ENCODE measurements around the gene SLC24A3.

SLC24A3 gene

DNA sequence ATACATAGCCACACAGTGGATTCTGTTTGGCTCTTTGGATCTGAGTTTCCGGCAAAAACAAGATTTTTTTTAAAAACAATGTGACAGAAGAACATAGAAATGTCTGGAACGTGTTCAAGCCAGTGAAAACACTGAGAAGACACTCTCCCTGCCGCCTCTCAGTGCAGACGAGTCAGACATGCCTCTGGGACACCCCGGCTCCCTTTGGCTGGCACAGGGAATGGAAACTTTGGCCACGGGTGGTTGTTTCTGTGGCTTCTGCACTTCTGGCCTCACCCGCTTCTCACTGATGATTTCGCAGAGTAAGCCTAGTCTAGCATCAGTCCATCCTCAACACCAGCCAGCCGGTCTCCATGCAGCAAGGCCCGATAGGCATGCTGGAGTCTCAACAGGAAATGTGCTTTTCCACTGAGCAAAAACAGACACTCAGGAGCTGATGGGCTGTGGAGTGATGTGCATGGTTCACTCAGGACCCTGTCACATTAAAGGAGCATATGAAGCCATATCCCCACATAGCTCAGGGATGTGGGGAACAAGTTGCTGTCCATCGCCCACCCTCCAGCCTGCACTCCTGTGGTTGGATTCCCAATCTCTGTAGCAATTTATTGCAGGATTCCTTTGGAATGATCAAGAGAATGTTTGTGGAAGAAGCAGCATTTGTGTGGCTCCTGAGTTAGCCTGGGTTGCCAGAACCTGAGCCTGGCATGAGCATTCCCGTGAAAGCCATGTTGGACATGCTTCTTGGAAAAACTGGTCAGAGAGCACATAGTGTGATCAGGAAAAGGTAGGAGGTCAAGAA, 283.7 kb downstream of the SLC24A3 start:
- no peak overlapping the region for H3K4me3 ChIP-seq (replicated peaks in 1 of 2; ENCODE audit: low read depth in 2 of 2, low read length in 2 of 2)
- DNase-seq (ENCODE audit: low read depth in 2 of 2): peak; percentile 19 to 76
- TF ChIP-seq, protein P1, sequence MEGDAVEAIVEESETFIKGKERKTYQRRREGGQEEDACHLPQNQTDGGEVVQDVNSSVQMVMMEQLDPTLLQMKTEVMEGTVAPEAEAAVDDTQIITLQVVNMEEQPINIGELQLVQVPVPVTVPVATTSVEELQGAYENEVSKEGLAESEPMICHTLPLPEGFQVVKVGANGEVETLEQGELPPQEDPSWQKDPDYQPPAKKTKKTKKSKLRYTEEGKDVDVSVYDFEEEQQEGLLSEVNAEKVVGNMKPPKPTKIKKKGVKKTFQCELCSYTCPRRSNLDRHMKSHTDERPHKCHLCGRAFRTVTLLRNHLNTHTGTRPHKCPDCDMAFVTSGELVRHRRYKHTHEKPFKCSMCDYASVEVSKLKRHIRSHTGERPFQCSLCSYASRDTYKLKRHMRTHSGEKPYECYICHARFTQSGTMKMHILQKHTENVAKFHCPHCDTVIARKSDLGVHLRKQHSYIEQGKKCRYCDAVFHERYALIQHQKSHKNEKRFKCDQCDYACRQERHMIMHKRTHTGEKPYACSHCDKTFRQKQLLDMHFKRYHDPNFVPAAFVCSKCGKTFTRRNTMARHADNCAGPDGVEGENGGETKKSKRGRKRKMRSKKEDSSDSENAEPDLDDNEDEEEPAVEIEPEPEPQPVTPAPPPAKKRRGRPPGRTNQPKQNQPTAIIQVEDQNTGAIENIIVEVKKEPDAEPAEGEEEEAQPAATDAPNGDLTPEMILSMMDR (IDR thresholded peaks at IDR 0.05; ENCODE audit: low read depth, low read length): no peak

DNA sequence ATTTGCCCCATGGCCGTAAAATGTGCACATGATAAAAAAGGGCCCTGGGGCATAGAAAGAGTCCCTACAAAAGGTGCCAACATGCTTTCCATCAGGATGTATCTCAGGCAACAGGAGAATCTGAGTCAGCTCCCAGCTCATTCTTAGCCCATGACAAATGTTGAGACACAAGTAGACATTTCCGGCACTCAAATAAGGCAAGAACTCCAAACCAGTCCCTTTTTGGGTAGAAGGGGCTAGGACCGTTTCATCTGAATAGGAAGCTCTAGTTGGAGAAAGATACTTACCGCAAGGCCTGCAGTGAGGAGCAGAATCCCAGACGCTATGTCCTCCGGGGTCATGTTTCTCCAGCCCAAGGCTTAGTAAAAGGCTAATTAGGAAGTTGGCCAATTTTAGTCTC, 284.6 kb downstream of the SLC24A3 start:
- peak; percentile 10 to 89 for DNase-seq (ENCODE audit: low read depth in 2 of 2)
- no peak overlapping the region for H3K4me3 ChIP-seq (replicated peaks in 1 of 2; ENCODE audit: low read depth in 2 of 2, low read length in 2 of 2)
- TF ChIP-seq, protein P1 (IDR thresholded peaks at IDR 0.05; ENCODE audit: low read depth, low read length): no peak

DNA sequence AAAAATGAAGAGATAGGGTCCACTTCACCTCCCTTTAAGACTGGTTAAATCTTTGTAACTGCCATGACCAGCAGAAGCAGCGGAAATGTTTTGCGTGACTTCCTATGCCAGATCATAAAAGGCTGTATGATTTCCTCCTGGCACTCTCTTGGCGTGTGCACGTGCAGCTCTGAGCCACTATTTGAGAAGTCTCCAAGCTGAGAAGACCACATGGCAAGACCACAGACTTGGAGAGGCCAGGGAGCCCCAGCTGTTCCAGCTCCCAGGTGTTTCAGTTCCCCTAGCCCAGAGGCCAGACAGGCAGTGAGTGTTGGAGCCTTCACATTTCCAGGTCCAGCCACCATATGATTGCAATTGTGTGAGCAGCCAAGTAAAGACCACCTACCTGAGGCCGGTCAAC, 286.3 kb downstream of the SLC24A3 start:
- TF ChIP-seq, protein P1 (IDR thresholded peaks at IDR 0.05; ENCODE audit: low read depth, low read length): no peak
- no peak overlapping the region for H3K4me3 ChIP-seq (replicated peaks in 1 of 2; ENCODE audit: low read depth in 2 of 2, low read length in 2 of 2)
- DNase-seq (ENCODE audit: low read depth in 2 of 2): no peak

DNA sequence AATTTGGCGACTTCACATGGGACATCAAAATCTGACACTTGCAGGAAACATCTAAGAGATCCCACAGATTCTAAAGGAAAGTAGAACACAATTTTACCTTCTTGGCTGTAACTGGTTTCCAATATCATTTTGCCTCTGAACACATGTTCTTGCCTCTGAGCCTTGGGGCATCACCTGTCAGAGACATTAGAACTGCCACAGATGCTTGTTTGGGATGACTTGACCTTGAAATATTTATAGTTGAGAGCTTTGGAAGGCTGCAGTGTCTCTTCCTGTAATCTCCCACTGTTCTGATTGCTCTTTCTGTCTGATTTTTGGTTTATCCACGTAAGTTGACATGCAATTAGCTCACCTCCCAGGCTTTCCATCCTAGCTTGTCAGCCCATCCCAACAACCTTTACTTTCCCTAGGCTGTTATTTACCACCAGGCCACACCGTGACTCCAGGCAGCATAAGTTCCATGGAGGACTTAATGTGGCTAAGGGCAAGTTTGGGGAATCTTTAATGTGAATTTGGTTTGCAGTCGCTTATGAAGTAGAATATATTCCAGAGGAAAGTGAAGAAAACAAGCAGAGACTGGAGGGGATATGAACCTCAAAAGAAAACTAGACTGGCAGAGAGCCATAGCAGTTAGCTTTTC, 289.2 kb downstream of the SLC24A3 start:
- TF ChIP-seq, protein P1 (IDR thresholded peaks at IDR 0.05; ENCODE audit: low read depth, low read length): no peak
- H3K4me3 ChIP-seq (replicated peaks in 1 of 2; ENCODE audit: low read depth in 2 of 2, low read length in 2 of 2): no peak overlapping the region
- no peak for DNase-seq (ENCODE audit: low read depth in 2 of 2)

DNA sequence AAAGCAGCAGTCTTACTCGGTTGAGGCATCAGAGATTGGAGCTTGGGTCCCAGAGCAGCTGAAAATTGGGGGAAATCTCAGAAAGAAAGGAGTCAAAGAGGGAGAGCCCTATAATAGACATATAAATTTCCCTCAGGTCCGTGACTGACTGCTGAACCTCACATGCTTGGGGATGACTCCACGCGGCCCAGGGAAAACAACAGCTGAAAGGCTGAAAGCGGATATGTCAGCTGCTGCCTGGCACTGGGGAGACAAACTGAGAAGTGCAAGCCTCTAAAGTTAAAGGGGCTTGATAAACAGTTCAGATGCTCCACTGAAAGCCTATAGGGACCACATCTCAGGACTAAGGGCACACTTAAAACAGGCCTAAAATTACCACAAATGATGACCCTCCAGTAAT, 289.7 kb downstream of the SLC24A3 start:
- H3K4me3 ChIP-seq (replicated peaks in 1 of 2; ENCODE audit: low read depth in 2 of 2, low read length in 2 of 2): no peak overlapping the region
- DNase-seq (ENCODE audit: low read depth in 2 of 2): no peak
- TF ChIP-seq, protein P1 (IDR thresholded peaks at IDR 0.05; ENCODE audit: low read depth, low read length): no peak

DNA sequence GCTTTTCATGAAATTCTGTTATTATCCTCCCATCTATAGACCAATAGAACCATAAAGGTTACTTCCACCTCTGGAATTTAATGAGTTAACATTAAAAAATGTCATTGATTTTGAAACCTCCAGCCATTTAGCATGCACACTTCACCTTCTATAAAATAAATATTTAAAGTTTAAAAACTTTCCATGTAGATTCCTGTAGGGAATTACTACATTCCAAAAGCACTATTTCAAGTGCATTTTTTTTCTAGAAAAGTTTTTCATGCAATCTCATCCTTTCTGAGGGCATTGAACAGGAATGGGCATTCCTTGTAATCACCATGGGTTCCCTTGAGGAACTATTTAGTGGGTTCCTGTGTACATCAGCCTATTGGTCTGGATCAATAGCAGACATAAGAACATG, 291.8 kb downstream of the SLC24A3 start:
- TF ChIP-seq, protein P1 (IDR thresholded peaks at IDR 0.05; ENCODE audit: low read depth, low read length): no peak
- no peak for DNase-seq (ENCODE audit: low read depth in 2 of 2)

More for the DNA sequence above, 291.8 kb downstream of the SLC24A3 start:
- no peak overlapping the region for H3K4me3 ChIP-seq (replicated peaks in 1 of 2; ENCODE audit: low read depth in 2 of 2, low read length in 2 of 2)

Data from cardiac fibroblast (primary cell).